MG63 (cell line): ENCODE data around the gene SCP2. TPM values are rescaled to one million over a fixed set of nuclear protein-coding genes. Genes with fewer than 3 reads are reported as not detected.

Experiments used
- DNase-seq: peaks from one replicate; pipeline ENCODE4 v3.0.0-alpha.2; 2020
- H3K27me3 ChIP-seq: fragments of 250-450 bp; sonication (Bioruptor Pico); 2 replicates; pipeline ENCODE4 v1.5.1; 2020; ENCODE audit warnings: mild to moderate bottlenecking, moderate library complexity
- H3K36me3 ChIP-seq: fragments of 250-450 bp; sonication (Bioruptor Pico); 2 replicates; pipeline ENCODE4 v1.5.1; 2020; ENCODE audit warnings: mild to moderate bottlenecking, moderate library complexity
- H3K4me3 ChIP-seq: fragments of 250-450 bp; sonication (Bioruptor Pico); 2 replicates; pipeline ENCODE4 v1.5.1; 2020; ENCODE audit warnings: mild to moderate bottlenecking, moderate library complexity
- H3K9me3 ChIP-seq: fragments of 250-450 bp; sonication (Bioruptor Pico); 2 replicates; pipeline ENCODE4 v1.5.1; 2020; ENCODE audit warnings: mild to moderate bottlenecking, moderate library complexity
- total RNA-seq: library from RNA; depleted of rRNA; stranded (reverse); fragments of >200 nt; shearing (Covaris generic); gene quantifications from 2 replicates; pipeline ENCODE4 v1.2.3, GENCODE V29; 2014; ENCODE audit warnings: low replicate concordance; rRNA removed

The SCP2 gene
- 74.0 and 115 TPM in 2 replicates for total RNA-seq

GRCh38 chr1:52927212-52928014 lies at the start of gene SCP2:
TSS of gene SCP2 (plus strand) at chr1:52927276. CDS start at chr1:52927397, 121 bp downstream.
- Histone ChIP-seq H3K27me3 (no peaks in the 10 kb centered on the region), H3K36me3 (no peaks in the 10 kb centered on the region), H3K4me3 (peak within 1 kb of the TSS; percentile 62), H3K9me3 (no peaks in the 10 kb centered on the region)
- DNase-seq = peak; percentile 85

- H3K36me3 ChIP-seq = peaks cover 44% of the 10 kb centered on the region
- no peaks in the 10 kb centered on the region for H3K27me3 ChIP-seq
- no peaks in the 10 kb centered on the region for H3K9me3 ChIP-seq
- no peak overlapping the region for H3K4me3 ChIP-seq
- DNase-seq = no peak
These were observed 49.5 kb upstream of the SCP2 start for GRCh38 chr1:52877554-52877953.

- H3K27me3 ChIP-seq = no peaks in the 10 kb centered on the region
- no peak for DNase-seq
- no peak overlapping the region for H3K4me3 ChIP-seq
- peaks cover 45% of the 10 kb centered on the region for H3K36me3 ChIP-seq
- H3K9me3 ChIP-seq = no peaks in the 10 kb centered on the region
These were observed 46.9 kb upstream of the SCP2 start for GRCh38 chr1:52880206-52880605.

- Histone ChIP-seq H3K9me3 (no peaks in the 10 kb centered on the region), H3K36me3 (peaks cover 39% of the 10 kb centered on the region), H3K4me3 (no peak overlapping the region), H3K27me3 (no peaks in the 10 kb centered on the region)
- DNase-seq = no peak
These were observed 39.6 kb upstream of the SCP2 start for GRCh38 chr1:52887483-52887882.

GRCh38 chr1:52892424-52893215 lies 34.5 kb upstream of the SCP2 start:
- no peak for DNase-seq
- peaks cover 66% of the 10 kb centered on the region for H3K36me3 ChIP-seq
- no peak overlapping the region for H3K4me3 ChIP-seq
- H3K27me3 ChIP-seq = no peaks in the 10 kb centered on the region
- H3K9me3 ChIP-seq = no peaks in the 10 kb centered on the region

- Histone ChIP-seq H3K27me3 (no peaks in the 10 kb centered on the region), H3K9me3 (no peaks in the 10 kb centered on the region), H3K4me3 (no peak overlapping the region), H3K36me3 (peaks cover 45% of the 10 kb centered on the region)
- no peak for DNase-seq
These were observed 27.6 kb upstream of the SCP2 start for GRCh38 chr1:52899445-52899894.

- H3K4me3 ChIP-seq = no peak overlapping the region
- no peaks in the 10 kb centered on the region for H3K27me3 ChIP-seq
- H3K36me3 ChIP-seq = peaks cover 37% of the 10 kb centered on the region
- no peaks in the 10 kb centered on the region for H3K9me3 ChIP-seq
- no peak for DNase-seq
These were observed 26.7 kb upstream of the SCP2 start for GRCh38 chr1:52900402-52900801.

GRCh38 chr1:52901384-52901783 lies 25.7 kb upstream of the SCP2 start:
- no peak for DNase-seq
- no peaks in the 10 kb centered on the region for H3K27me3 ChIP-seq
- no peak overlapping the region for H3K4me3 ChIP-seq
- no peaks in the 10 kb centered on the region for H3K9me3 ChIP-seq
- peaks cover 35% of the 10 kb centered on the region for H3K36me3 ChIP-seq

GRCh38 chr1:52904208-52904926 lies 22.7 kb upstream of the SCP2 start:
- DNase-seq = no peak
- Histone ChIP-seq H3K4me3 (no peak overlapping the region), H3K9me3 (no peaks in the 10 kb centered on the region), H3K27me3 (no peaks in the 10 kb centered on the region), H3K36me3 (peaks cover 14% of the 10 kb centered on the region)

GRCh38 chr1:52904927-52905698 lies 22.0 kb upstream of the SCP2 start:
- no peak overlapping the region for H3K4me3 ChIP-seq
- H3K27me3 ChIP-seq = no peaks in the 10 kb centered on the region
- H3K9me3 ChIP-seq = no peaks in the 10 kb centered on the region
- DNase-seq = no peak
- H3K36me3 ChIP-seq = peaks cover 9% of the 10 kb centered on the region

GRCh38 chr1:52906135-52906603 lies 20.9 kb upstream of the SCP2 start:
- DNase-seq = no peak
- H3K9me3 ChIP-seq = no peaks in the 10 kb centered on the region
- H3K27me3 ChIP-seq = no peaks in the 10 kb centered on the region
- H3K4me3 ChIP-seq = no peak overlapping the region
- H3K36me3 ChIP-seq = peaks cover 6% of the 10 kb centered on the region

GRCh38 chr1:52907068-52907811 lies 19.8 kb upstream of the SCP2 start:
- Histone ChIP-seq H3K27me3 (no peaks in the 10 kb centered on the region), H3K4me3 (no peak overlapping the region), H3K36me3 (peaks cover 6% of the 10 kb centered on the region), H3K9me3 (no peaks in the 10 kb centered on the region)
- DNase-seq = no peak

GRCh38 chr1:52907812-52908153 lies 19.3 kb upstream of the SCP2 start:
- Histone ChIP-seq H3K4me3 (no peak overlapping the region), H3K36me3 (peaks cover 6% of the 10 kb centered on the region), H3K9me3 (no peaks in the 10 kb centered on the region), H3K27me3 (no peaks in the 10 kb centered on the region)
- no peak for DNase-seq

GRCh38 chr1:52911541-52911940 lies 15.5 kb upstream of the SCP2 start:
- no peaks in the 10 kb centered on the region for H3K27me3 ChIP-seq
- no peaks in the 10 kb centered on the region for H3K9me3 ChIP-seq
- peaks cover 4% of the 10 kb centered on the region for H3K36me3 ChIP-seq
- DNase-seq = no peak
- no peak overlapping the region for H3K4me3 ChIP-seq

GRCh38 chr1:52913014-52913413 lies 14.1 kb upstream of the SCP2 start:
- no peaks in the 10 kb centered on the region for H3K9me3 ChIP-seq
- no peak overlapping the region for H3K4me3 ChIP-seq
- no peaks in the 10 kb centered on the region for H3K27me3 ChIP-seq
- no peak for DNase-seq
- H3K36me3 ChIP-seq = peaks cover 3% of the 10 kb centered on the region

- no peaks in the 10 kb centered on the region for H3K27me3 ChIP-seq
- H3K4me3 ChIP-seq = no peak overlapping the region
- no peaks in the 10 kb centered on the region for H3K9me3 ChIP-seq
- no peak for DNase-seq
- peaks cover 2% of the 10 kb centered on the region for H3K36me3 ChIP-seq
These were observed 13.5 kb upstream of the SCP2 start for GRCh38 chr1:52913537-52913936.
